Femur (tissue), 1 donor: ENCODE measurements around the gene EXOC4.

ENCODE experiments used
- DNase-seq: peaks from one replicate; pipeline ENCODE4 v3.0.0-alpha.2; 2017

Gene EXOC4

DNA sequence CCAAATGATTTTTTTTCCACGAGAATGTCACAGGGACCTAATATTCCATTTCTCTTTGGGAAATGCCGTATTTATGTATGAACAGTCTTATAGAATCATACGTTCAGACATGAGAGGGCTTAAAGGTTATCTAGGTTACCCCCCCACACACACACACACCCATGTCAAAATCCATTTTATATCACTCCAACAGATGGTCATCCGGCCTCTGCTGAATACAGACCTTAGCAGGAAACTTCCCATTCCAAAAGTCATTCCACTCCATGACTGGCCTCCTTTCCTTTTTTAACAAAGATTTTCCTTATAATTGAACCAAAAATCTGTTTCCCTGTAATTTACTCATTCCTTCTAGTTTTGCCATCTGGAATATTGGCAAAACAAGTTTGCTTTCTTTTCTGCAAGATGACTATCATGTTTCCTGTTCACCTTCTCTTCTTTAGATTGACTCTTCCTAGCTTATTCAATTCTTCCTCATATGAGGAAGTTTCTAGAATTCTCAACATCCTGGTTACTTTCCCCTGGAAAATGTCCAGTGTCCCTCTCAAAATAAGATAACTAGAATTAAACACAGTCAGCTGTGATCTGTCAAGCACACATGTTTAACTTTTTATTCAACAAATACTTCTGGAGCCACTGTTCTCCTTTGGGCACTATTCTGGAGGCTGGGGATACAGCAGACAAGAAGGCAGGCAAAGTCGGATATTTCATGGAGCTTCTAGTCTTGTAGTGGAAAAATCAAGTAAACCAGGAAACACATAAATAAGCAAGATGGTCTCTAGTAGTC is 597.8 kb downstream of the EXOC4 start:
- no peak for DNase-seq

GRCh38 chr7:133851411-133851810 is 598.5 kb downstream of the EXOC4 start:
- no peak for DNase-seq

DNA sequence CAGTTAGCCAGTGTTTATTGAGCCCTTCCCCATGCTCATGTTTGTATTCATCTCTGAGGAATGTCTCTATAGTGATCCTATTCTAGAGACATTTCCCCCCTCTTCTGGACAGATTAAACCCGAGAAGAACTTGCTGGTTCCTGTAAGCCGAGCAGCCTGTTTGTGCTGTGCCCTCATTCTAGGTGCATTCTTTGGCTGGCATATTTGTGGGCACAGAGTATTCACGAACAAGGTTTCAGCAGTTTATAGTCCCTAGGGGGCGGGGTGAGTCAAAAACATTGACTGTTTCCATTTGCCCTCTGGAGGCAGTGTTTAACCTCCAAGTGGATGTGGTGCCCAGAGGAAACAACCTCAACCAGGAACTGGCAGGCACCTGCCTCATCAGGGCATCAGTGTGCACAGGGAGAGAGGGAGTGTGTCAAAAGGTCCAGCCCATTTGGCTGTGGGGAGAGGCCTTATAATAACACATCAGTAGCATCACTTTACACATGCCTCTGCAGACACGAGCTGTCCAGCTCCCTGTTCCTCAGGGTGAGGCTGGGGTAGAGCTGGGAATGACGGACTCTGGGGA is 600.9 kb downstream of the EXOC4 start:
- peak; percentile 25 for DNase-seq

DNA sequence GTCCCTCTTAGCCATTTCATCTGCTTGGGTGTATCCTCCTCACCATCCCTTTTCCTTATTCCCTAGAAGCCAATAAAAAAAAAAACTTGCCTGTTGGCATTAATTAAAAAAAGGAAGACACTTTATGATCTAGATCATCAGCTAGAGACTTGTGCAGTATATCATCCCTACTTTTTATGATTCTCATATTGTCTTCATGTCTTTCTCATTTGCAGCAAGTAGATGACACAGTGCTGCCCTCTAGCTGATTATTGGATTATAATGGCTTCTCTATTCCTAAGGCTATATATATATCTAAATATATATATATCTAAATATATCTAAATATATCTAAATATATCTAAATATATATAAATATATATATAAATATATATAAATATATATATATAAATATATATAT is 601.9 kb downstream of the EXOC4 start:
- no peak for DNase-seq

- no peak for DNase-seq
These were observed 604.7 kb downstream of the EXOC4 start for GRCh38 chr7:133857376-133858119.

- DNase-seq, result no peak
These were observed 605.4 kb downstream of the EXOC4 start for GRCh38 chr7:133858311-133858710.

- DNase-seq, result no peak
These were observed 606.4 kb downstream of the EXOC4 start for GRCh38 chr7:133859231-133859630.

GRCh38 chr7:133859871-133860450 is 607.1 kb downstream of the EXOC4 start:
- DNase-seq, result no peak

- no peak for DNase-seq
These were observed 607.9 kb downstream of the EXOC4 start for GRCh38 chr7:133860628-133861335.

DNA sequence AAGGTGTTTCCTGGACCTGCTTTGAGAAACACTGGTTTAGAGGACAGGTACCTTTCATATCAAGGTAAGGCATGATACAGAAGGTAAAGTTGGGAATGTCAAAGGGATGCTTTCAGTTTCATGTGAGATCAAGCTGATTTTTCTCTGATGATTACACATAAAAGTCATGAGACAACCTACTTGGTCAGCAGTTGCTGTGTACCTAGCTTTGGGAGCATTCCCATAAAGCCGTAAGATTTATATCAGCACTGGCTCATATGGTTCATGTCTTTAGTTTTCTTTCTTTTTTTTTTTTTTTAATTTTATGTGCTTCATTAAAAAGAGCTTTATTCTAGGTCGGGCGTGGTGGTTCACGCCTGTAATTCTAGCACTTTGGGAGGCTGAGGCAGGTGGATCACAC is 609.0 kb downstream of the EXOC4 start:
- DNase-seq, result no peak

DNA sequence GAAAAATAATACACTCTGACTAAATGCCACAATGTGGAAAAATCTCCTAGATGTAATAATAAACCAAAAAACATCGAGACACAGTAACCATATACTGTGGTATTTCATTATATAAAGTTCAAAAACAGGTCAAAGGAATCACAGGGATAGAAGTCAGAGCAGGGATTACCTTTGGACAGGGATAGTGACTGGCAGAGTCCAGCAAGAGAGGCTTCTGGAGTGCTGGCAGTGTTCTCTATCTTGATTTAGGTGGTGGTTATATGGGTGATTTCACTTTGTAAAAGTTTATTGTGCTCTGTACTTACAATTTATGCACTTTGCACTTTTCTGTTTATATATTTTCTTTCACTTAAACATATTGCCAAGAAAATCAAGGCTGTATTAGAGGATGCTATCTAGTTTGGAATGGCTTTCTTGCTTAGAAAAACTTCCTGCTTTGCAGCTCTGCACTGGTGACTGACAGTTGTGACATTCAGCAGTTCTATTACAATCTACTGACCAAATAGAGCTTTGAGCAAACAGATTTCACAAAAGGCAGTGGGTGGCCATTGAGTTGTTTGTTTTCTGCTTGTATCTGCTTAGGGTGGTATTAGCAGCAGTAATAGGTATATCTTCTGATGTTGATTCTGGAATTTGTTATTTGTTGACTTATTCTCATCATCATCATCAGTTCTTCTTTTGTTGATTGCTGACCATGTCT is 610.6 kb downstream of the EXOC4 start:
- DNase-seq, result no peak

DNA sequence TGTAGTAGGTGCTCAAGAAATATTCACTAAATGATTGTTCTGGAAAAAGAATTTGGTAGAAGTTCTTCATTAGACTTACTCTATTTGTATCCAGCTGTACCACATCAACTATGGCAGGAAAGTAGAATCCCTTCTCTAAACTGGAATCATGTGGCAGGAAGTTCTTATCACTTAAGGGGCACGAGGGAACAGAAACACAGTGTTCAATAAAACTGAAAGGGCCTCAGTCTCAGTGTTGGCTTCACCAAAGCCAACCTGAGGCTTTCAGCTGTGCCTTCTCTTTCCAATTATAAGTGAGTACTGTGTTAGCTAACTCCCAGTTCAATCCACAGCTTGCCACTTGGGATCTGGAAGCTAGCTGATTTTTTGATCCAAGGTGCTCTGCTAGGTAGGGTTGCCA is 616.7 kb downstream of the EXOC4 start:
- DNase-seq, result no peak

DNA sequence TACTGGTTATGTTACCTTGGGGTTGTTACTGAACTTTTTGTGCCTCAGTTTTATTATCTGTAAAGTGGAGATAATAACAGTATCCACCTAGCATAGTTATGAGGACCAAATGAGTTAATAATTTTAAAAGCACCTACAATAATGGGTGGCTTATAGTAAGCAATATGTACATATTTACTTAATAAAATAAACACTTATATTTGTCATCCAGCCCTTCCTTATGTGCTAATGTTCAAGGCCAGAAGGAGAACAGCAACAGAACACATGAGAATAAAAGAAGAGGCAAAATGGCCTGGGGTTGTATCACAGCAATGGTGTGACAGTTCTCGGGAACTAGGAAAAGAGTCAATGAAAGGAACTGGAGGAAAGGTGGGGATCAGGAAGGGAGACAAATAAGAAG is 618.9 kb downstream of the EXOC4 start:
- DNase-seq, result no peak

DNA sequence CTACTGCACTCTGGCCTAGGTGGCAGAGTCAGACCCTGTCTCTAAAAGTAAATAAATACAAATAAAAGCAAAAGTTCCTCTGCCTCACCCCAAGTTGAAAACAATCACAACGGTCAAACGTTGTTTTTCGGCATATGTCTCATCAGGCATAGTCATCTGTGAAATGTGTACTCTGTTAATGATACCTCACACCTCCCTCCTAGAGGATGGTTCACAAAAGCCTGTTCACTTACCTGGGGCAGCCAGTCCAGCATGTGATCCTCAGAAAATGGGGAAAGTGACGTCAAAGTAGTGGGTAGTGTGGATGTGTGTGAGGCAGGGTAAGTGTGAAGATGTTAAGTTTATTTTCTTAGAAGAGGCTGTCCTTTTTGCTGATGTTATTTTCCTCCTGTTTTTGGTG is 620.3 kb downstream of the EXOC4 start:
- no peak for DNase-seq

DNA sequence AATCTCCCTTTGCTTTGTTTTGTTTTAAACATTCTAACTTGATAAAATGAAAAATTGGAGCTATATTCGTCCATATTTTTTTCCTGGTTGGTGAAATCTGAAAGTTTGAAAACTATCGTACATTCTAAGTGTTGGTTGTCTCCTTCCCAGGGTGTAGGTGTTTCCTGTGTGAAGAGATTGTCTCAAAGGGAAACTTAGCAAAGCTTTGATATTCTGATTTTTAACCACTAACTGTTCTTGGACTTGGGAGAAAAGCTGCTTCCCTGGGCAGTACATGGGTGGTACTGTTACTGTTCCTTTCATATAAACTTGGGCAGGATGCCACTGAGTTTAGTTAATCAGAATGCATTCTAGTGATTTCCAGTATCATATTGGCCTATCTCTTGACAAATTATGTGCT is 620.8 kb downstream of the EXOC4 start:
- DNase-seq, result no peak

GRCh38 chr7:133883591-133883990 is 630.7 kb downstream of the EXOC4 start:
- DNase-seq, result no peak

DNA sequence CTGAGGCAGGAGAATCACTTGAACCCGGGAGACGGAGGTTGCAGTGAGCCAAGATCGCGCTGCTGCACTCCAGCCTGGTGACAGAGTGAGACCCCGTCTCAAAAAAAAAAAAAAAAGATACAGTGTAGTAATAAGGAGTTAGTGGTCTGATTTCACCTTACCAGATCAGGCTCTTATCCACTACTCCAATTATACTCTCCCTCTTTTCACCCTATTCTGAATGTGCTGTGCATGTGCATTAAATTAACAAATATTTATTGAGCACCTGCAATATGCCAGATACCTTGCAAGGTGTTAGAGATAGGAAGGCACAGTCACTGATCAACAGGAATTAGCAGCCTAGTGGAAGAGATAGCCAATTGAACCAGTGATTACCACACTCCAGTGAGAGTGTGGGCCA is 632.3 kb downstream of the EXOC4 start:
- DNase-seq, result no peak

GRCh38 chr7:133886086-133886485 is 633.2 kb downstream of the EXOC4 start:
- no peak for DNase-seq

- no peak for DNase-seq
These were observed 633.9 kb downstream of the EXOC4 start for GRCh38 chr7:133886797-133887196.

GRCh38 chr7:133887459-133887858 is 634.6 kb downstream of the EXOC4 start:
- DNase-seq, result no peak

DNA sequence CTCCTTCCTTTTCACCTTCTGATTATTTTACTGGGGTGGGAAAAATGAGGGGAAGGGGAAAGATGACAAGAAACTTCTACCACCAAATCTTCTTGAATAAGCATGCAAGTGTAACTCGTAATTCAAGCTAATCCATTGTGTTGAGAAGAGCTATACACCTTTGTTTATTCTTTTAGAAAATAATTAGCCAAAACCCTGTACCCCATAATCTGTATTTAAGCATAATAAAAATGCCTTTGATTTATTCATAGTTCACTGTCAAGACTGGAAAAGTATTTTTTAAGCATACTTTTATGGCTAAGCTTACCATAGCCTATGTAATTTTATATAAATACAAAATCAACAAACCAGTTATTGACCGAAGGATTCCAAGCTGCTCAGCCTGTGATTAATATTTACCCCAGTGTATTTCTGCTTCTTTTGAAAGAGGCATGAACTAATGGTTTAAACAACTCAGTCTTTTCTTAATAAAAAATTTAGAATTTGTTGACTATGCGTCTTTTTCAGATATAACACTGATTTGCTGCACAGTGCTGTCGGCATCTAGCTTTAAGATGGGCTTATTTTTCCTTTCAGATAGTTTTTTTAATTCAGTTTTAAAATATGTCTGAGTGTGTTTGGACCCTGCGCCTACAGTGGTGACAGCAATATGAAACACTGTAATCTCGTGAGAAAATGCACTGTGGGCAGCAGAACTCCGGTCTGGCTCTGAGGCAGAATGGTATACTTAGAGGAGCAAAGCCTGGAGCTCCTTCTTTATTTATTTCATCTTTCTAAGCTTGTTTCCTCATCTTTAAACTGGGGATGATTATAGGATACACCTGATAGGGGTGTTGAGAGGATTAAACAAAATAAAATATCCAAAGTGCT is 635.4 kb downstream of the EXOC4 start:
- no peak for DNase-seq
